ENCODE results near the gene KLK14. TPM values are rescaled to one million over a fixed set of nuclear protein-coding genes. Genes with fewer than 3 reads are reported as not detected.

KLK14 gene
- total RNA-seq, 1 donor from 2014 or later, result 0.26 TPM

- Mint-ChIP-seq H3K4me3 (no peak overlapping the region), H3K27ac (ENCODE audit: unreplicated experiment) (no peak overlapping the region), H3K9me3 (no peaks in the 10 kb centered on the region), H3K36me3 (ENCODE audit: low read depth) (no peaks in the 10 kb centered on the region), H3K4me1 (peaks cover 3% of the 10 kb centered on the region), H3K27me3 (ENCODE audit: low read depth) (no peaks in the 10 kb centered on the region)
- DNase-seq (ENCODE audit: low read depth, low spot score), result peak; percentile 60
- peak; percentile 69 for TF ChIP-seq CTCF (conservative IDR thresholded peaks at IDR 0.05)
Observed at GRCh38 chr19:51097166-51097738, 14.6 kb upstream of the KLK14 start.

- Mint-ChIP-seq H3K4me1 (peaks cover 3% of the 10 kb centered on the region), H3K27me3 (ENCODE audit: low read depth) (no peaks in the 10 kb centered on the region), H3K4me3 (no peak overlapping the region), H3K36me3 (ENCODE audit: low read depth) (no peaks in the 10 kb centered on the region), H3K9me3 (no peaks in the 10 kb centered on the region), H3K27ac (ENCODE audit: unreplicated experiment) (no peak overlapping the region)
- DNase-seq (ENCODE audit: low read depth, low spot score), result no peak
- peak; percentile 34 for TF ChIP-seq CTCF (conservative IDR thresholded peaks at IDR 0.05)
Observed at GRCh38 chr19:51096473-51097165, 13.9 kb upstream of the KLK14 start.

- H3K27ac Mint-ChIP-seq (ENCODE audit: unreplicated experiment), result no peak overlapping the region
- DNase-seq (ENCODE audit: low read depth, low spot score), result peak; percentile 63
- peaks cover 3% of the 10 kb centered on the region for H3K4me1 Mint-ChIP-seq
- H3K36me3 Mint-ChIP-seq (ENCODE audit: low read depth), result no peaks in the 10 kb centered on the region
- peaks cover under 1% of the 10 kb centered on the region for H3K27me3 Mint-ChIP-seq (ENCODE audit: low read depth)
- H3K9me3 Mint-ChIP-seq, result no peaks in the 10 kb centered on the region
- TF ChIP-seq CTCF (conservative IDR thresholded peaks at IDR 0.05), result peak; percentile 85
- no peak overlapping the region for H3K4me3 Mint-ChIP-seq
Observed at GRCh38 chr19:51094696-51095279, 12.1 kb upstream of the KLK14 start.

- TF ChIP-seq CTCF (conservative IDR thresholded peaks at IDR 0.05), result no peak
- no peak for DNase-seq (ENCODE audit: low read depth, low spot score)
- Mint-ChIP-seq H3K4me3 (no peak overlapping the region), H3K27me3 (ENCODE audit: low read depth) (peaks cover 2% of the 10 kb centered on the region), H3K9me3 (no peaks in the 10 kb centered on the region), H3K27ac (ENCODE audit: unreplicated experiment) (peak overlapping the region; percentile 38), H3K36me3 (ENCODE audit: low read depth) (no peaks in the 10 kb centered on the region), H3K4me1 (peaks cover 3% of the 10 kb centered on the region)
Observed at GRCh38 chr19:51093510-51094345, 11.0 kb upstream of the KLK14 start.

- no peak overlapping the region for H3K27ac Mint-ChIP-seq (ENCODE audit: unreplicated experiment)
- peaks cover 3% of the 10 kb centered on the region for H3K4me1 Mint-ChIP-seq
- no peak for TF ChIP-seq CTCF (conservative IDR thresholded peaks at IDR 0.05)
- no peaks in the 10 kb centered on the region for H3K9me3 Mint-ChIP-seq
- H3K4me3 Mint-ChIP-seq, result no peak overlapping the region
- no peaks in the 10 kb centered on the region for H3K36me3 Mint-ChIP-seq (ENCODE audit: low read depth)
- peaks cover 2% of the 10 kb centered on the region for H3K27me3 Mint-ChIP-seq (ENCODE audit: low read depth)
- no peak for DNase-seq (ENCODE audit: low read depth, low spot score)
Observed at GRCh38 chr19:51093101-51093500, 10.4 kb upstream of the KLK14 start.
